ENCODE measurements around the gene ANK3.

The ANK3 gene

DNA sequence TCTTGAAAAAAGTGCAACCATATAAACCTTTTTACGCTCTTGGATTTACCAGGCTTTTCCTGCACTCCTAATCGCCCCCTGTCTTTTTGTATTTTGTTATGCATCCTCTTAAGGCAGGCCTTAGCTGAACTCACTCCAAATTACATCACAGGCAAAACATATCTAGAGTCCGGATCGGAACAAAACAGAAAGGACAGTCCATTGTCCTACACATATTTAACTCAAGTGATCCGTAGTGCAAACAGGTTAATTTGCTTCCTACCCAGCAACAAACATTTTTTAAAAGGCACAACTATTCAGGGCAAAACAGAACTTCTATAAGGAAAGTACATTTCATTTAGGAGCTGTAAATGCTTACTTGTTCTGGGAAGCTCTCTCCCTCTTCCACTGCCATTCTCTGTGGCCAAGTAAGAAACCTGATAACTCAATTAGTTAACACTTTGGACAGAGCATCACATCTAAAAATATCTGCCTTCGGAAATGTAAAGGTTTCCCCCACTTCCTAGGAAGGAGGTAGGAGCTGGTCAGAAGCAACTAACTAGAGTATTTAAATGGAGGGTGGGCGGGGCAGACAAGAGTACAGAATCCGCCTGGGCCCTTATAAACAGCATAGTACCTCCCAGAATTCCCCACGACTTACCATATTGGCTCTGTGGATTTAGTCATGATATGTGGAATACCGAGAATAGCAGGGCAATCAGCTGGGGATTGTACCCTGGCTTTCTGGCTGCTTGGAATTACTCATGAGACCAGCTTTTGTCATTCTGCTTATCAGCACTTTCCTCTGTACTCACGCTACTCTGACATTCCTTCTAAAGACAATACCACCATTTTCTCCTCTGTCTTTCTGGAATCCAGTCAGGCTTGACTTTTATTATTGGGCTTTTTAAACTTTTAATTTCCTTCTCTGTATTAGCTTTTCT lies 89.5 kb downstream of the ANK3 start:
- no peaks in the 10 kb centered on the region for H3K27me3 ChIP-seq (ENCODE audit: insufficient read depth, low read depth, severe bottlenecking)
- H3K27ac ChIP-seq: no peak overlapping the region
- H3K36me3 ChIP-seq: no peaks in the 10 kb centered on the region
- TF ChIP-seq, protein P1, sequence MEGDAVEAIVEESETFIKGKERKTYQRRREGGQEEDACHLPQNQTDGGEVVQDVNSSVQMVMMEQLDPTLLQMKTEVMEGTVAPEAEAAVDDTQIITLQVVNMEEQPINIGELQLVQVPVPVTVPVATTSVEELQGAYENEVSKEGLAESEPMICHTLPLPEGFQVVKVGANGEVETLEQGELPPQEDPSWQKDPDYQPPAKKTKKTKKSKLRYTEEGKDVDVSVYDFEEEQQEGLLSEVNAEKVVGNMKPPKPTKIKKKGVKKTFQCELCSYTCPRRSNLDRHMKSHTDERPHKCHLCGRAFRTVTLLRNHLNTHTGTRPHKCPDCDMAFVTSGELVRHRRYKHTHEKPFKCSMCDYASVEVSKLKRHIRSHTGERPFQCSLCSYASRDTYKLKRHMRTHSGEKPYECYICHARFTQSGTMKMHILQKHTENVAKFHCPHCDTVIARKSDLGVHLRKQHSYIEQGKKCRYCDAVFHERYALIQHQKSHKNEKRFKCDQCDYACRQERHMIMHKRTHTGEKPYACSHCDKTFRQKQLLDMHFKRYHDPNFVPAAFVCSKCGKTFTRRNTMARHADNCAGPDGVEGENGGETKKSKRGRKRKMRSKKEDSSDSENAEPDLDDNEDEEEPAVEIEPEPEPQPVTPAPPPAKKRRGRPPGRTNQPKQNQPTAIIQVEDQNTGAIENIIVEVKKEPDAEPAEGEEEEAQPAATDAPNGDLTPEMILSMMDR (IDR thresholded peaks at IDR 0.05; ENCODE audit: low read depth, low read length): no peak
- no peak overlapping the region for H3K4me3 ChIP-seq (ENCODE audit: low read depth, low read length)
- no peak for DNase-seq
- H3K9me3 ChIP-seq (ENCODE audit: severe bottlenecking): no peaks in the 10 kb centered on the region

DNA sequence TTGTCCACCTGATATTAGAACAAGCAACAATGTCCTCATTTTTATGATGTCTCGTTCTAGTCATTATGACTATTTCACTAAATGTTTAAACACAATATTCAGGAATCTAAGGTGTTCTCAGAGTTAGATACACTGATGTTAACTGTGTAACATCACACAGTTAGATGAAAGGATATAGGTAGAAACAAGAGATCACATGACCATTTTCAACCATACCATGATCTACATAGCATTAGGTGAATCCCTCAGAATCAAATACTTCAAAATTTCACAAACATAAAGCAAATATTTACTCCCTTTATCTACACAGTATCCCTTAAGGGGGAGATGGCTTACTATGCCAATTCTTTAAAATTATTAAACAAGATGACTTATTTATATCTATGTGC lies 90.3 kb downstream of the ANK3 start:
- DNase-seq: no peak
- Histone ChIP-seq H3K27me3 (ENCODE audit: insufficient read depth, low read depth, severe bottlenecking) (no peaks in the 10 kb centered on the region), H3K36me3 (no peaks in the 10 kb centered on the region), H3K4me3 (ENCODE audit: low read depth, low read length) (no peak overlapping the region), H3K9me3 (ENCODE audit: severe bottlenecking) (no peaks in the 10 kb centered on the region), H3K27ac (no peak overlapping the region)
- TF ChIP-seq, protein P1 (IDR thresholded peaks at IDR 0.05; ENCODE audit: low read depth, low read length): no peak

DNA sequence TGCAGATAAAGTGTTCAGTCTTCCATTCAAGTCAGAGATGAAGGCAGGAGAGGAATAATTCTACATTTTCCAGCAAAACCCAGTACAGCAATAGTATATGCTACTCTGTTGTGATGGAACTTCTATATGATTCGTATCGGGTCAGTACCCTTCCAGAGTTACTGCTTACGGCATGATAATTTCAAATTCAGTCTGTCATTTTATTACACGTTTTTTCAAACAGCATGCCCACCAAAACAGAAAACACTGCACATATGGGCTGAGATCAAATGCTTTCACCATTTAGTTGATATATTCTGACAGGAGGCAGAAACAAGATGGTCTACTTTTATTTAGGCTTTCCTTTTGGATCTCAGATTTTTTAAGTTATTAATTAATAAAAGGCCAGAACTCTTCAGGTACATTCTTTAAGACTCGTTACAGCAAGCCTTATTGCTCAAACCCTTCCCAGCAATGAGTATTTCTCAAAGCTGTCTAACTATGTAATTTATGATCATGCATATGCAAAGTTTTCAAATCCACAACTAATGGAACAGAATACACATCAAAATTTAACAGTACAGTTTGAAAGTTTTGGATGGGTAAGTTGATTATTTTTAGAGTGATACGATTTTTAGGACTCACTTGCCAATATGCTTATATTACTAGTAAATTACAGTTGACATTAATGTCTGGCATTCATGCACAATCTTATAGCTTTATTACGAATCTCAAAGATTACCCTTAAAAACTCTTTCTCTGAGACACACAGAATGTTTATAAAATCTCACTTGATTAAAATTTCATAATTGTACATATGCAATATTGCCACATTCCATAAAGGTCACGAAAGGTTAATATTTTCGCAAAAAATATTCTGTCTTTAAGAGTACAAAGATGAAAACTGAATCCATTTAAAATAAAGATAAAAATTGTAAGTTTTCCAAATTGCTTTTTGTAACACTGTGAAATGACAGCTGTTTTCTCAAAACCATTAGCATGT lies 91.0 kb downstream of the ANK3 start:
- no peaks in the 10 kb centered on the region for H3K9me3 ChIP-seq (ENCODE audit: severe bottlenecking)
- no peak overlapping the region for H3K4me3 ChIP-seq (ENCODE audit: low read depth, low read length)
- H3K27me3 ChIP-seq (ENCODE audit: insufficient read depth, low read depth, severe bottlenecking): no peaks in the 10 kb centered on the region
- DNase-seq: no peak
- H3K27ac ChIP-seq: no peak overlapping the region
- no peaks in the 10 kb centered on the region for H3K36me3 ChIP-seq
- TF ChIP-seq, protein P1 (IDR thresholded peaks at IDR 0.05; ENCODE audit: low read depth, low read length): no peak

DNA sequence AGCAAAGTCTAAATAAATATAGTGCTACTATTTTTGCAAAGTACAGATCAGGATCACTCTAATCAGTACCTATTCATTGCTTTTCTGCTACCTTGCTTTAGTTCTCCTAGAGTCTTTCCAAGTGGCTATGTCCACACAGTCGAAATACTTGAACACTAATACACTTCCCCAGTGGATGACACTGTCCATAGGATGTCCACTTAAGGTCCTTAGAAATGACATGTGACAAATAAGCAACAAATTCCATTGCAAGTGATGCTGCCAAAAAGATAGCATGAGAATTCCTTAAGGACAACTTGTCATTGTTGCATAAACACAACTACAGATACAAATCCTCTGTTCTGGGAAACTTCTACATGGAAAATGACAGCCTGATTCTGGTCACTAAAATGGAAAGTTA lies 93.6 kb downstream of the ANK3 start:
- H3K4me3 ChIP-seq (ENCODE audit: low read depth, low read length): no peak overlapping the region
- H3K36me3 ChIP-seq: no peaks in the 10 kb centered on the region
- no peaks in the 10 kb centered on the region for H3K9me3 ChIP-seq (ENCODE audit: severe bottlenecking)
- no peak overlapping the region for H3K27ac ChIP-seq
- no peak for DNase-seq
- H3K27me3 ChIP-seq (ENCODE audit: insufficient read depth, low read depth, severe bottlenecking): no peaks in the 10 kb centered on the region
- TF ChIP-seq, protein P1 (IDR thresholded peaks at IDR 0.05; ENCODE audit: low read depth, low read length): no peak

DNA sequence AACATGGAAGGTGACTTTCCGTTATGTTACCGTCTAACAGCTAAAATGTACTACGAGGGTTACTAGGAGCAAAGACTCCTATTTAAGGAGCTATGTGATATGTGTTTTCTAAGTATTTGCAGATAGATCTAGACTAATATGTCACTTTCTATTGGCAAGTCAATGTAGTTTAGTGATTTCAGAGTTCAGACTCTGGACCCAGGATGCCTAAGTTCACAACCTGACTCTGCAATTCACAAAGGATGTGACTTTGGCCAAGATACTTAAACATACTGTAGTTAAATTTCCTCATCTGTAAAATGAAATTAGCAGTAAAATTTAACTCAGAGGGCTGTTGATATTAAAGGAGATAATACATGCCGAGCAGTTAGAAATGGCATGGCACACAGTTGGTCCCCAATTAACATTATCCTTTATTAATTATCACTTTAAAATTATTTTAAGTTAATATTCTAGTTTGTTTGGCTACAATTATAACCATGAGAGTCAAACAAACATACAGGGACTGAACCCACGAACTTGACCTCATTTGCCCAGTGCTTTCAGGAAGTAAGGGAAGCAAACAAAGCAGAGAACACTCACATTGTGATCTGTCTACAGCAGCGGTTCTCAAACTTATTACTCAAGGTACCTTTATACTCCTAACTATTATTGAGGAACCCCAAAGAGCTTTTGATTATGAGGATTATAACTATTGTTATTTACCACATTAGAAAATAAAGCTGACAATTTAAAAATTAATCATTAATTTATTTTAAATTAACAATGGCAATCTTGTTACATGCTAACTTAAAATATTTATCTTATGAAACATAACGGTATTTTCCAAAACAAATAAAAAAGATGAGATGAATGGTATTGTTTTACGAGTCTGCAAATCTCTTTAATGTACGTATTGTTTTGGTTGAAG lies 94.4 kb downstream of the ANK3 start:
- TF ChIP-seq, protein P1 (IDR thresholded peaks at IDR 0.05; ENCODE audit: low read depth, low read length): no peak
- no peaks in the 10 kb centered on the region for H3K27me3 ChIP-seq (ENCODE audit: insufficient read depth, low read depth, severe bottlenecking)
- H3K9me3 ChIP-seq (ENCODE audit: severe bottlenecking): no peaks in the 10 kb centered on the region
- no peaks in the 10 kb centered on the region for H3K36me3 ChIP-seq
- no peak for DNase-seq
- no peak overlapping the region for H3K4me3 ChIP-seq (ENCODE audit: low read depth, low read length)
- no peak overlapping the region for H3K27ac ChIP-seq

Data from WERI-Rb-1 (cell line).